ENCODE results near the gene ZNF587B. TPM values are rescaled to one million over a fixed set of nuclear protein-coding genes. Genes with fewer than 3 reads are reported as not detected.
A peak's percentile ranks its signal among the peaks of the same experiment; 100 is the strongest.
"Not testable (repeated sequence)": the region's sequence is repeated elsewhere in the genome, so short reads cannot be mapped to it uniquely, and the experiment has no call there.

Gene ZNF587B
- total RNA-seq: 10 to 100 TPM; 13.9 to 21.1 (median 18.3) TPM
- long read RNA-seq, donor 1, partial matches to known transcripts: 0 of 1 reads
- long read RNA-seq, donor 1, other reads (novel, unspliced or antisense): 1 of 1 reads
- long read RNA-seq, donor 2, partial matches to known transcripts: 0 of 1 reads
- long read RNA-seq, donor 2, other reads (novel, unspliced or antisense): 1 of 1 reads

DNA sequence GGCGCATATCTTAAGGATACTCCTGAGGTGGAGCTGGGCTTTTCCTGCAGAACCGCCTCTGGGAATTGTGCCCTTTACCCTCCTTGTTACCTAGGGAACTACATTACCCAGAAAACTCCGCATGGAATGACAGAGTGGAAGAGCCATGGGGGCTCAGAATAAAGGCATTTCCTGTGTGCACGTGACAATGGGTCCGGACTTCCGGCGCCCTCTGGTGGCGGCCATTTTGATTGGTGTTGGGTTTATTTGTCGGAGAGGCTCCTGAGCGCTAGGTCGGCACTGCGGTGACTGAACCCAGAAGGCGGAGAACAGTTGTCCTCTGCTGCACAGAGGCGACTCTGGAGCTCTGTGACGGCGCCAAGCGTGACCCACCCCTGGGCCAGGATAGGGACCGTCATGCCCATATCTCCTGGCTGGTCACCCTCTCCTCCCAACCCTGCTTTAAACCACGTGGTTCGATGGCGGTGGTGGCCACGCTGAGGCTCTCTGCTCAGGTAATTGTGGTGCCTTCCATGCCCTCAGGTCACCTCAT is at the start of gene ZNF587B:
ZNF587B (plus strand) TSS at position 229 of the 532 bp plus-strand sequence; CDS start at position 459, 230 bp downstream.
- ATAC-seq (peak; percentile 83), DNase-seq (peak in 2 of 3 donors; percentile 77 to 78)
- Histone ChIP-seq H3K9me3 (no peaks in the 10 kb centered on the region), H3K36me3 (ENCODE audit: low read depth) (no peaks in the 10 kb centered on the region), H3K4me3 (no peak within 1 kb of the TSS), H3K4me1 (ENCODE audit: low read depth) (peaks cover 1% of the 10 kb centered on the region)
- TF ChIP-seq, protein P1, sequence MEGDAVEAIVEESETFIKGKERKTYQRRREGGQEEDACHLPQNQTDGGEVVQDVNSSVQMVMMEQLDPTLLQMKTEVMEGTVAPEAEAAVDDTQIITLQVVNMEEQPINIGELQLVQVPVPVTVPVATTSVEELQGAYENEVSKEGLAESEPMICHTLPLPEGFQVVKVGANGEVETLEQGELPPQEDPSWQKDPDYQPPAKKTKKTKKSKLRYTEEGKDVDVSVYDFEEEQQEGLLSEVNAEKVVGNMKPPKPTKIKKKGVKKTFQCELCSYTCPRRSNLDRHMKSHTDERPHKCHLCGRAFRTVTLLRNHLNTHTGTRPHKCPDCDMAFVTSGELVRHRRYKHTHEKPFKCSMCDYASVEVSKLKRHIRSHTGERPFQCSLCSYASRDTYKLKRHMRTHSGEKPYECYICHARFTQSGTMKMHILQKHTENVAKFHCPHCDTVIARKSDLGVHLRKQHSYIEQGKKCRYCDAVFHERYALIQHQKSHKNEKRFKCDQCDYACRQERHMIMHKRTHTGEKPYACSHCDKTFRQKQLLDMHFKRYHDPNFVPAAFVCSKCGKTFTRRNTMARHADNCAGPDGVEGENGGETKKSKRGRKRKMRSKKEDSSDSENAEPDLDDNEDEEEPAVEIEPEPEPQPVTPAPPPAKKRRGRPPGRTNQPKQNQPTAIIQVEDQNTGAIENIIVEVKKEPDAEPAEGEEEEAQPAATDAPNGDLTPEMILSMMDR (IDR thresholded peaks at IDR 0.05): peak; percentile 15
- intact Hi-C loops (cut with DNase I, micrococcal nuclease): no loop called here

DNA sequence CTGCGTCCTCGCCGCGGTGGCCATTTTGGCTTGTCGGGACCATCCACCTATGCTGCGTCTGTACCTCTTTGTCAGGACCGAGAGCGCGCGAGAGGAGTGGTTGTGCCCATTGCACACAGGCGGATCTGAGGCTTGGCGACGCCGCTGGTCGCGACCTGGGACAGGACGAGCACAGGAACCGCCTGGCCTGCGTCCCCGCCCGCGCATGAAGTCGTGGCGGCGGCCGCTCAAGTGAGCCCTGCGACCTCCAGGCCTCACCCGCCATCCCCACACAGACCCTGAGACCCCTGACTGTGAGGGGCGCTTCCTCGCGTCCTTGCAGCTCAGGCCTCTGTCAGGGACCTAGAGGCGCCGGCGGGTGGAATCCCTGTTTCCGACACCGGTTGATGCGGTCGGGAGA is 43.8 kb upstream of the ZNF587B start:
- Histone ChIP-seq H3K4me1 (ENCODE audit: low read depth) (no peaks in the 10 kb centered on the region), H3K9me3 (peaks cover 74% of the 10 kb centered on the region), H3K4me3 (no peak overlapping the region), H3K36me3 (ENCODE audit: low read depth) (no peaks in the 10 kb centered on the region)
- DNase-seq (no peak), ATAC-seq (no peak)
- TF ChIP-seq, protein P1 (IDR thresholded peaks at IDR 0.05): no peak
- intact Hi-C loops (cut with DNase I, micrococcal nuclease): no loop called here

DNA sequence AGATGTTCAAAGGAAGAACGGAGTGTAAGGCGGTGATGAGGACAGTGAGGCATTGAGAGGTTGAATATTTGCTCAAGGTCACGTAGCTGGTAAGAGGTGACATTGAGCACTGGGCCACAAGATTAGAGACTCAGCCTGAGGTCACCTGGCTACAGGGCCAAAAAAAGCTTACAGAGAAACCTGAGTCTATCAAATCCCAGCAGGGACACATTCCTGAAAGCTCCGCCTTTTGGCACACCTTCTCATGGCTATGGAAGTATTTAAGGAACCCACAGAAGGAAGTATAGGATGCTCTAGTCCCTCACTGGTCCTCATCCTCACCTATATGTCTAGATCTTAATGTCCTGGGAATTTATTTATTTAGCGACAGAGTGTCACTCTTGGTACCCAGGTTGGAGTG is 43.2 kb upstream of the ZNF587B start:
- DNase-seq (no peak), ATAC-seq (no peak)
- H3K36me3 ChIP-seq (ENCODE audit: low read depth): no peaks in the 10 kb centered on the region
- H3K4me3 ChIP-seq: no peak overlapping the region
- peaks cover 68% of the 10 kb centered on the region for H3K9me3 ChIP-seq
- TF ChIP-seq, protein P1 (IDR thresholded peaks at IDR 0.05): no peak
- H3K4me1 ChIP-seq (ENCODE audit: low read depth): no peaks in the 10 kb centered on the region
- intact Hi-C loops (cut with DNase I, micrococcal nuclease): no loop called here

DNA sequence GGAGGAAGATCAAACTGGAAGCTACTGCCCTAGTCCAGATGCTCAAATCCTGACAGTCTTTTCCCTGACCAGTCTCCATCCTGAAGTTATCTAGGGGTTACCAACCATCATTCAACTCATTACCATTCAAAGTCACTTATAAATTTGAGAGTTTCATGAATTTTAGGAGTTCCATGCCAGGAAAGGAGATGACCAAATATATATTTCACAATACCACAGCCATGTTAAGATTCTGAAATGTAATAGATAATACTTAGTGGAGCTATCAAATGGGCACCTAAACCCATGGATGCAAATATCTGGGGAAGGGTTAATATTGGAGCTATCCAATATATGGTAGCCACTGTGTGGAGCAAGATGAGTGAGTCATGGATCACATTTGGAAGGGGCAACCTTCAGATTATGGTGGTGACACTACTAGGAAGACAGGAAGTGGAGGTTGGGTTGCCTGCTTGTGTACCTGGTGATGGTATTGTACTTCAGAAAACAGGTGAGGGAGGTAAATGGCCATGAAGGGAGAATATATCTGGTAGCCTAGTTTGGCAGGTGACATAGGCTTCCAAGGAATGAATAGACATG is 41.9 kb upstream of the ZNF587B start:
- DNase-seq (no peak), ATAC-seq (no peak)
- Histone ChIP-seq H3K4me1 (ENCODE audit: low read depth) (no peaks in the 10 kb centered on the region), H3K36me3 (ENCODE audit: low read depth) (no peaks in the 10 kb centered on the region), H3K4me3 (no peak overlapping the region), H3K9me3 (peaks cover 55% of the 10 kb centered on the region)
- TF ChIP-seq, protein P1 (IDR thresholded peaks at IDR 0.05): no peak
- intact Hi-C loops (cut with DNase I, micrococcal nuclease): no loop called here

DNA sequence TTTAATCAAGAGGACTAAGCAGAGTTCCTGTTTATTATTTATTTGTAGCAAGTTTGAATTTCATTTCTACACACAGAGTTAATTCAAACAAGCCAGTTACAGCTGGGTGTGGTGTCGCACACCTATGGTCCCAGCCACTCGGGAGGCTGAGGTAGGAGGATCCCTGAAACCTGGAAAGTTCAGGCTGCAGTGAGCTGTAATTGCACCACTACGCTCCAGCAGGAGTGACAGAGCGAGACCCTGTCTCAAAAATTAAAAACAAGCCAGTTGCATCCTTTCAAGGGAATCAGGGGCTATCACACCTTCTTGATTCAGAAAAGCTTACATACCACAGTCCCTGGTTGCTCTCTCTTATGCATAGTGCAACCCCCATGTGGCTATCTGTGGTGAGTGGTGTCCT is 40.8 kb upstream of the ZNF587B start:
- TF ChIP-seq, protein P1 (IDR thresholded peaks at IDR 0.05): no peak
- Histone ChIP-seq H3K4me1 (ENCODE audit: low read depth) (no peaks in the 10 kb centered on the region), H3K4me3 (no peak overlapping the region), H3K36me3 (ENCODE audit: low read depth) (no peaks in the 10 kb centered on the region), H3K9me3 (peaks cover 47% of the 10 kb centered on the region)
- ATAC-seq: no peak
- no peak for DNase-seq
- intact Hi-C loops (cut with DNase I, micrococcal nuclease): no loop called here

DNA sequence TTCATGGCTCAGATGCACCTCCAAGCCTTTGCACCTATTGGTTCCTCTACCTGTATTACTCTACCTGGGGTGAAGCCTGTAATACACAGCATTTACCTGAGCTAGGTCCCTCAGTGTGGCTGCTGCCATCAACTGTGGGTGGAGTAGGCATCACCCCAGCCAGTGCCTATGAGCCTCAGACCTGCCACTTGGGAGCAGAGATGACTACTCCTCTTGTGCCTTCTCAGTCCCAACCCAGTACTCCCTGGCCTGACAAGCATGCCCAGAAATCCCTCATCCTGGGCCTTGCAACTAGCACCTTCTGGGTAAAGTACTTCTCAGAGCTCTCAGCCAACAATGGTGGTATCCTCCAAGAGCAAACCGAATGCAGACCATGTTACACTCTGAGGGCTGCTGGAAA is 33.5 kb upstream of the ZNF587B start:
- ATAC-seq; DNase-seq; H3K9me3 ChIP-seq; H3K36me3 ChIP-seq (ENCODE audit: low read depth); intact Hi-C loops (cut with DNase I, micrococcal nuclease); H3K4me1 ChIP-seq (ENCODE audit: low read depth); H3K4me3 ChIP-seq: not testable (repeated sequence)

Data from mucosa of descending colon (tissue), 3 donors.